ENCODE measurements around the gene OBSL1. TPM values are rescaled to one million over a fixed set of nuclear protein-coding genes. Genes with fewer than 3 reads are reported as not detected.

The OBSL1 gene
- total and polyA plus RNA-seq, 4 donors = 14.2 to 35.3 (median 27.3) TPM

GRCh38 chr2:219538956-219539788, 32.2 kb downstream of the OBSL1 start:
- Histone ChIP-seq H3K4me3 (ENCODE audit: low read depth in 1 of 3, low read length in 3 of 3) (no peak overlapping the region), H3K27ac (ENCODE audit: low read depth in 1 of 2, low read length in 2 of 2) (no peak overlapping the region), H3K4me1 (ENCODE audit: control insufficient read depth in 4 of 4, insufficient read depth in 4 of 4, low read length in 3 of 4) (peaks cover 9 to 19% (median 14%) of the 10 kb centered on the region in 4 donors), H3K9ac (ENCODE audit: low read depth in 1 of 2, low read length in 2 of 2) (no peak overlapping the region), H3K36me3 (ENCODE audit: control insufficient read depth in 4 of 4, insufficient read depth in 3 of 4, low read depth in 1 of 4, low read length in 3 of 4) (peaks cover 4 to 24% (median 11%) of the 10 kb centered on the region in 4 donors), H3K9me3 (ENCODE audit: control insufficient read depth in 4 of 4, low read length in 3 of 4) (no peaks in the 10 kb centered on the region), H3K27me3 (ENCODE audit: control insufficient read depth in 4 of 4, insufficient read depth in 4 of 4, low read length in 3 of 4) (no peaks in the 10 kb centered on the region)
- DNase-seq (ENCODE audit: low spot score) = no peak
- TF ChIP-seq MAX (IDR thresholded peaks at IDR 0.05) = no peak
- no peak for TF ChIP-seq SP1 (IDR thresholded peaks at IDR 0.05)
- no peak for TF ChIP-seq GABPA (IDR thresholded peaks at IDR 0.05 in 1 of 2, conservative IDR thresholded peaks at IDR 0.05 in 1 of 2)
- no peak for TF ChIP-seq REST (IDR thresholded peaks at IDR 0.05)
- no peak for TF ChIP-seq EGR1 (IDR thresholded peaks at IDR 0.05; ENCODE audit: low read depth in 2 of 2)
- no peak for TF ChIP-seq HNF4A (conservative IDR thresholded peaks at IDR 0.05)
- TF ChIP-seq YY1 (IDR thresholded peaks at IDR 0.05) = no peak
- no peak for TF ChIP-seq ZBTB33 (IDR thresholded peaks at IDR 0.05)
- no peak for TF ChIP-seq FOXA2 (IDR thresholded peaks at IDR 0.05)
- no peak for TF ChIP-seq RAD21 (IDR thresholded peaks at IDR 0.05)
- TF ChIP-seq ATF3 (IDR thresholded peaks at IDR 0.05) = no peak
- TF ChIP-seq TAF1 (conservative IDR thresholded peaks at IDR 0.05) = no peak
- TF ChIP-seq FOXA1 (IDR thresholded peaks at IDR 0.05) = no peak
- WGBS = 94% methylated on average over 32 of the region's 32 CpGs

GRCh38 chr2:219538504-219538951, 32.8 kb downstream of the OBSL1 start:
- no peak overlapping the region for H3K9ac ChIP-seq (ENCODE audit: low read depth in 1 of 2, low read length in 2 of 2)
- 82% methylated on average over 6 of the region's 6 CpGs for WGBS
- peaks cover 4 to 24% (median 11%) of the 10 kb centered on the region in 4 donors for H3K36me3 ChIP-seq (ENCODE audit: control insufficient read depth in 4 of 4, insufficient read depth in 3 of 4, low read depth in 1 of 4, low read length in 3 of 4)
- TF ChIP-seq JUND (IDR thresholded peaks at IDR 0.05) (no peak), RXRA (IDR thresholded peaks at IDR 0.05) (no peak), RAD21 (IDR thresholded peaks at IDR 0.05) (no peak)
- H3K9me3 ChIP-seq (ENCODE audit: control insufficient read depth in 4 of 4, low read length in 3 of 4) = no peaks in the 10 kb centered on the region
- H3K4me3 ChIP-seq (ENCODE audit: low read depth in 1 of 3, low read length in 3 of 3) = no peak overlapping the region
- peaks cover 7 to 16% (median 12%) of the 10 kb centered on the region in 4 donors for H3K4me1 ChIP-seq (ENCODE audit: control insufficient read depth in 4 of 4, insufficient read depth in 4 of 4, low read length in 3 of 4)
- H3K27ac ChIP-seq (ENCODE audit: low read depth in 1 of 2, low read length in 2 of 2) = no peak overlapping the region
- DNase-seq (ENCODE audit: low spot score) = no peak
- no peaks in the 10 kb centered on the region for H3K27me3 ChIP-seq (ENCODE audit: control insufficient read depth in 4 of 4, insufficient read depth in 4 of 4, low read length in 3 of 4)

All from liver (tissue), 9 donors.